Lower leg skin (tissue), 4 donors: Measurements from ENCODE around the gene ITGA11. TPM values are rescaled to one million over a fixed set of nuclear protein-coding genes. Genes with fewer than 3 reads are reported as not detected.

Source experiments
- DNase-seq, 2 donors: peaks; one replicate each; pipeline ENCODE4 v3.0.0-alpha.2; 2019; ENCODE audit warnings: low spot score in 2 of 2
- H3K4me3 ChIP-seq: fragments of 200-600 bp; sonication (generic); 2 replicates; pipeline ENCODE4 v1.5.1; 2017; ENCODE audit warnings: mild to moderate bottlenecking, low read depth; ENCODE audit not compliant: poor library complexity, severe bottlenecking
- CTCF ChIP-seq, 3 donors: fragments of 450-650 bp; IDR thresholded peaks; one replicate each; pipeline ENCODE4 v1.5.1; 2016; ENCODE audit warnings: antibody characterized with exemption in 3 of 3, mild to moderate bottlenecking in 3 of 3, moderate library complexity in 2 of 3
- POLR2A ChIP-seq, 2 donors: fragments of 450-650 bp; IDR thresholded peaks; one replicate each; pipeline ENCODE4 v1.6.1; 2016 to 2017; ENCODE audit warnings: antibody characterized with exemption in 2 of 2, mild to moderate bottlenecking in 1 of 2, moderate library complexity in 1 of 2
- WGBS, 2 donors: methylation state at CpG; one replicate each; pipeline ENCODE4 v1.1.5; 2018; 5-methylcytosine and 5-hydroxymethylcytosine counted together
- intact Hi-C: fragments of 100-400 bp; cut with DNase I; formaldehyde crosslinking; loops from one replicate; pipeline ENCODE4 v1.15.0; 2023; ENCODE audit warnings: low total_unique reads
- total RNA-seq, 4 donors: library from RNA; depleted of rRNA; stranded (reverse); fragments of >200 nt; gene quantifications; one replicate each; pipeline ENCODE4 v1.1.0, GENCODE V29; 2016

The ITGA11 gene
- total RNA-seq, 4 donors from 2014 or later, result 0.51 to 3.5 (median 2.0) TPM

GRCh38 chr15:68387381-68388143 is 44.4 kb downstream of the ITGA11 start:
- WGBS, 2 donors, result 90 to 91% methylated on average over 12 of the region's 12 CpGs
- TF ChIP-seq CTCF (IDR thresholded peaks at IDR 0.05) (no peak), POLR2A (IDR thresholded peaks at IDR 0.05) (no peak)
- DNase-seq, result peak in 1 of 2 donors; percentile 62
- H3K4me3 ChIP-seq, result no peak overlapping the region
- intact Hi-C loops, result loop anchor here (10.0 kb wide), 1 partner anchor 133 kb away; no protein-coding TSS in a partner anchor

- TF ChIP-seq CTCF (IDR thresholded peaks at IDR 0.05) (no peak), POLR2A (IDR thresholded peaks at IDR 0.05) (no peak)
- intact Hi-C loops, result loop anchor here (10.0 kb wide), 1 partner anchor 132 kb away; no protein-coding TSS in a partner anchor
- DNase-seq, result peak in 1 of 2 donors; percentile 50
- 91 to 92% methylated on average over 9 of the region's 9 CpGs for WGBS, 2 donors
- H3K4me3 ChIP-seq, result no peak overlapping the region
Measured at GRCh38 chr15:68386587-68387288, 45.2 kb downstream of the ITGA11 start.

- peak in 1 of 2 donors; percentile 66 for DNase-seq
- intact Hi-C loops, result loop anchor here (10.0 kb wide), 1 partner anchor 131 kb away; no protein-coding TSS in a partner anchor
- TF ChIP-seq CTCF (IDR thresholded peaks at IDR 0.05) (no peak), POLR2A (IDR thresholded peaks at IDR 0.05) (no peak)
- WGBS, 2 donors, result 94 to 96% methylated on average over 8 of the region's 8 CpGs
- H3K4me3 ChIP-seq, result no peak overlapping the region
Measured at GRCh38 chr15:68385671-68386586, 46.0 kb downstream of the ITGA11 start.

- intact Hi-C loops, result loop anchor here (10.0 kb wide), 1 partner anchor 130 kb away; no protein-coding TSS in a partner anchor
- H3K4me3 ChIP-seq, result no peak overlapping the region
- 87 to 92% methylated on average over 3 of the region's 3 CpGs for WGBS, 2 donors
- no peak for TF ChIP-seq CTCF (IDR thresholded peaks at IDR 0.05)
- no peak for TF ChIP-seq POLR2A (IDR thresholded peaks at IDR 0.05)
- peak in 1 of 2 donors; percentile 48 for DNase-seq
Measured at GRCh38 chr15:68385240-68385561, 46.8 kb downstream of the ITGA11 start.

- TF ChIP-seq POLR2A (IDR thresholded peaks at IDR 0.05) (no peak), CTCF (IDR thresholded peaks at IDR 0.05) (no peak)
- no peak overlapping the region for H3K4me3 ChIP-seq
- peak in 1 of 2 donors; percentile 80 for DNase-seq
- 24 to 36% methylated on average over 9 of the region's 9 CpGs for WGBS, 2 donors
- intact Hi-C loops, result loop anchor here (5.0 to 10.0 kb wide), 2 partner anchors 72 to 130 kb away; no protein-coding TSS in a partner anchor
Measured at GRCh38 chr15:68384451-68385239, 47.3 kb downstream of the ITGA11 start.
